AG09309 (cell line): ENCODE results near the gene PNKP.
A peak's percentile ranks its signal among the peaks of the same experiment; 100 is the strongest.

ENCODE experiments used
- DNase-seq: peaks from one replicate; pipeline ENCODE4 v3.0.0-alpha.2; 2010; ENCODE audit warnings: low read depth
- H3K4me3 ChIP-seq: 2 replicates; pipeline ENCODE4 v1.5.1; 2011; ENCODE audit warnings: mild to moderate bottlenecking, low read depth, low read length, moderate library complexity; ENCODE audit not compliant: control insufficient read depth
- TF ChIP-seq, protein P1 (sequence below): IDR thresholded peaks from 2 replicates; pipeline ENCODE4 v1.5.1; 2011; ENCODE audit warnings: mild to moderate bottlenecking, low read depth, low read length, inconsistent platforms; ENCODE audit not compliant: insufficient read depth, control insufficient read depth; ENCODE audit errors: missing control alignments

Gene PNKP

DNA sequence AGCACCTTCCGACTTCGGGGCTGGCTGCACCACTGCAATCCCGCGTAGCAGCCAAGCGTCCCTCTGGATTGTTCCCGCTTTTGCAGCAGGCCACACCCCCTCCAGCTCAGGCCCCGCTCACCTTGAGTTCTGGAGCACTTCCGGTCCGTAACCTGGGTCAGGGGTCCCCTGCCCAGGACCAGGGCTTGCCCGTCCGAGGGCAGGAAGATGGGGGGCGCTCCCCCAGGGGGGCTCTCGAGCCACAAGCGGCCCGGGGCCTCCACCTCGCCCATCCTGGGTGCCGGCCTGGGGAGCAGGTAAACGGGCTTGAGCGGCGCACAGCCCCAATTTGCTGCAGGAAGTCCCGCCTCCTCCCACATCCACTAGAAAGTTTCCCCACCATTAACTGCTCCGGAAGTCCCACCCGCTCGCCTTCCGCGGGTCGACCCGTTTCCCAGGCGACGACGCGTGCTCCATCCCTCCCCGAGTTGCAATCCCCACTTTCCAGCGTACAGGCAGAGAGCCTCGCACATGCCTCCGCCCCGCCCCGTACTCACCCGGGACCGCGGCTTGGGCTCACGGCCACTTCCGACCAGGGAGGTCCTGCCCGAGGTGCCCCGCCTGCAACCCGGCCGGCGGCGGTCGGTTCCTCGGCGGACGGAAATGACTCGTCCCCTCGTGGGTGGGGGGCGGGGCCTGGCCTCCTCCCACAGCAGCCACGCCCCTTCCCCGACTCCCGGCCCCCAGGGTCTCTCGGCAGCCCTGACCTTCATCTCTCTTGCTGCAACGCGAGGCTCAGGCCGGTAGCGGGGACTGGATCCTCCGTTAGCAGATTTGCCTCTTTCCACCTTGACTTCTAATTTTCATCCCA is at the start of gene PNKP:
PNKP (minus strand) TSS at position 644 of the 850 bp plus-strand sequence; CDS start at position 272, 372 bp downstream.
- peak within 1 kb of the TSS; percentile 88 for H3K4me3 ChIP-seq
- DNase-seq, result no peak
- TF ChIP-seq, protein P1, sequence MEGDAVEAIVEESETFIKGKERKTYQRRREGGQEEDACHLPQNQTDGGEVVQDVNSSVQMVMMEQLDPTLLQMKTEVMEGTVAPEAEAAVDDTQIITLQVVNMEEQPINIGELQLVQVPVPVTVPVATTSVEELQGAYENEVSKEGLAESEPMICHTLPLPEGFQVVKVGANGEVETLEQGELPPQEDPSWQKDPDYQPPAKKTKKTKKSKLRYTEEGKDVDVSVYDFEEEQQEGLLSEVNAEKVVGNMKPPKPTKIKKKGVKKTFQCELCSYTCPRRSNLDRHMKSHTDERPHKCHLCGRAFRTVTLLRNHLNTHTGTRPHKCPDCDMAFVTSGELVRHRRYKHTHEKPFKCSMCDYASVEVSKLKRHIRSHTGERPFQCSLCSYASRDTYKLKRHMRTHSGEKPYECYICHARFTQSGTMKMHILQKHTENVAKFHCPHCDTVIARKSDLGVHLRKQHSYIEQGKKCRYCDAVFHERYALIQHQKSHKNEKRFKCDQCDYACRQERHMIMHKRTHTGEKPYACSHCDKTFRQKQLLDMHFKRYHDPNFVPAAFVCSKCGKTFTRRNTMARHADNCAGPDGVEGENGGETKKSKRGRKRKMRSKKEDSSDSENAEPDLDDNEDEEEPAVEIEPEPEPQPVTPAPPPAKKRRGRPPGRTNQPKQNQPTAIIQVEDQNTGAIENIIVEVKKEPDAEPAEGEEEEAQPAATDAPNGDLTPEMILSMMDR, result no peak

DNA sequence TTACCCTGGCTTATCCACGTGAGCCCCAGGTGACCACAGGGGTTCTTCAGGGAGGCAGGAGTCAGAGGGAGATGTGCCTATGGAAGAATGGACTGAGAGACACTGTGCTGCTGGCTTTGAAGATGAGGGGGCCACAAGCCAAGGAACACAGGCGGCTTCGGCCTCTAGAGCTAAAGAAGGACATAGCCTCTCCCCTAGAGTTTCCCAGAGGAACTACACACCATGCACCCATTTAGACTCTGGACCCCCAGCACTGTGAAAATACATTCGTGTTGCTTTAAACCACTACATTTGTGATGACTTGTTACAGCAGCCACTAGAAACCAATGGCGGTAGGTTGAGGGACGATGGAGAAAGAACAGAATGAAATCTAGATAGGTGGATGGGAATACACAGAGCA is 47.9 kb upstream of the PNKP start:
- no peak overlapping the region for H3K4me3 ChIP-seq
- TF ChIP-seq, protein P1, result no peak
- DNase-seq, result no peak

DNA sequence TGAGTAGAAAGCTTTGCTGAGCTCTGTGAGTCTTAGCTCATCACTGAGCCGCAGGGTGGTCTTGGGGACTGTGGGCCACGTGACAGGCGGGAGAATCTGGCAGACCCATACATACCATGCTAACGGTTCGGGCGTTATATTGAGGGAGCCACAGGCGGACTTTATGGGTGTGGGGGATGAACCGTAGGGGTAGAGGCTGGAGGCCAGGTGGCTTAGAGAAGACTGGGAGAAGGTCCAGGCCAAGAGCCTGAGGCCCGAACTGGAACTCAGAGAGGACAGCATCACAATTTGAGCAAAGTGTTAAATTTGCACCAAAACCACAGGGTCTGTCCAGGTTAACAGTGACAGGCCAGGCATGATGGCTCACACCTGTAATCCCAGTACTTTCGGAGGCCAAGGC is 46.3 kb upstream of the PNKP start:
- DNase-seq, result no peak
- H3K4me3 ChIP-seq, result no peak overlapping the region
- TF ChIP-seq, protein P1, result no peak

DNA sequence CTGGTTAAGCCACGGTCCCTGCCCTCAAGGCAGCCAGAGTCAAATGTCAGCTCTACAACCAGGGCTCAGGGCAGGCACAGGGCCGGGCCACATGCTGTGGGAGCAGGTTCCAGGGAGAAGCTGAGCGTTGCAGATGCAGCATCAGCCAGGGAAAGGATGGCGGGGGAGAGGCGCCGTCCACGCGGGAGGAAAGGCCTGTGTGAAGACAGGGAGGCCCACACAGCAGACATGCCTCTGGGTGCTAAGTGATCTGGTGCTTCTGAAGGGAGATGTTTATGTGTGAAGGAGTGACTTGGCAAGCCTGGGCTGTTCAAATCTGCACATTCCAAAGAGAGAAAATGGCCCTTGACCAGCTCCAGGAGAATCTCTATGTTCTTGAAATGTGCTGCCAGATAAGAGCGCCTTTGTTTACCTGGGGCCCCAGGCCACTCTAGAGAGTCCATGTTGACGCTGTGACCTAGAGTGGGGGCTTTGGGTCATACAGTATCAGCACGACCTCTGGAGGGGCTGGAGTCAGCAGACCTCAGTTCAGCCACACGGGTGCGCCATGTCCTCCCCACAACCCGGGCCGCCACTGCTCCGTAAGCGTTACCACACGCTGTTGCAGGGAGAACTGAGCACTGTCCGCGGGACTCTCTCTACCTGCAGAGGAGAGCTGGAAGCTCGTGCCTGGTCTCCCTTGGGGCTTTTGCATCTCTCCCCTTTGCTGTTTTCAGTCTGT is 45.7 kb upstream of the PNKP start:
- no peak overlapping the region for H3K4me3 ChIP-seq
- TF ChIP-seq, protein P1, result no peak
- DNase-seq, result no peak

DNA sequence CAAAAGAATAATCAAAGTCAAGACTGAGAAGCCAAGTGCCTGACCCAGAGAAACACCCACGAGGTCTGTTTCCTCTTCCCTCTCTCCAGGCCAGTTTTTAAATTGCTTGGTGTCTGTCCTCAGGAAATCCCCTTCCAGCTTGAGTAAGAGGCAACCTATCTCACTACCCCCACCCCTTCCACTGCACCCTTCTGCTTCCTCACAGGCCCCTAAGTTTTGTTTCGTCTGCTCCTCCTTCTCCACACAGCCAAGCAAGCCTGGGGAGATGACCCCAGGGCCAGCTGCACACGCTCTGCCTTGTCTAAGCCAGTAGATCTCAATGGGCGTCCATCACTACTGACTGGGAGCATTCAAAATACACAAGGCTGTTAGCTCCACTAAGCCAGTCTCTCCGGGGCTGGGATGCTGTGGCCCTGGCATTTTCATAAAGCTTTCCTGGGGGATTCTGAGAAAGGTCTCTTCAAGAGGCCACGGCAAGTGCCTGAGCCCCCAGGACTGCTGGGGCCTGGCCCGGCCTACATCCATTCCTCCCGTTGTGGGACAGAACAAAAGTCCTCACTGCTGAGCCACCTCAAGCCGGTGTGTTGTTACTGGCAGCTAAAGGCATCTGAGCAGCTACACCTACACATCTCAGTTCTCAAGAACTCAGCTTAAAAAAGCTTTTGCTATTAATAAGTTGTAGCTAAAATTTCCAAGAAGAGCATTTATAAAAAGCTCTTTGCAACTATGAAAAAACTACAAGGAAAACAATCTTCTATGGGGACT is 44.2 kb upstream of the PNKP start:
- TF ChIP-seq, protein P1, result no peak
- no peak for DNase-seq
- H3K4me3 ChIP-seq, result no peak overlapping the region

DNA sequence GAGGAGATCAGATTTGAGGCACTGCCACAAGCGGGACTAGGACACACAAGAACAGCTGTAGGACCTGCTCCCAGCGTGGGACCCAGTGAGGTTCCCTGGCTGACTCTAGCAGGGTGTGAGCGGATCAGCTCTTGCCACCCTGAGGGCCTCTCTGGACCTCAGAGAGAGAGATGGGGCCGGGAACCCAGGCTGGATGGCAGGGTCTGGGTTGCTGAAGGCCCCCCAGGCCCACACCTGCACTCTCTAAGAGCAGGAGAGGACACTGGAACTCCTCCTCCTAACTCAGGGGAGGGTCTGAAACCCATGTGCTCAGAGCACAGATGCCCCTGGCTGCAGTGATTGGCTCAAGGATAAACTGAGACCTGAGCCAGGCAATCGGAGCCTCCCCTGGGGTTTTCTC is 42.8 kb upstream of the PNKP start:
- DNase-seq, result no peak
- TF ChIP-seq, protein P1, result no peak
- no peak overlapping the region for H3K4me3 ChIP-seq
